Measurements from ENCODE around the gene GATA5. TPM values are rescaled to one million over a fixed set of nuclear protein-coding genes. Genes with fewer than 3 reads are reported as not detected.

Gene GATA5
- total RNA-seq, 1 experiment from 2014 or later = 1.6 TPM

GRCh38 chr20:62454904-62455636 lies 20.7 kb downstream of the GATA5 start:
- H3K9me3 ChIP-seq = no peaks in the 10 kb centered on the region
- no peak overlapping the region for H3K4me3 ChIP-seq
- no peaks in the 10 kb centered on the region for H3K27me3 ChIP-seq
- DNase-seq = no peak
- no peaks in the 10 kb centered on the region for H3K36me3 ChIP-seq

- no peaks in the 10 kb centered on the region for H3K36me3 ChIP-seq
- H3K27me3 ChIP-seq = no peaks in the 10 kb centered on the region
- no peak overlapping the region for H3K4me3 ChIP-seq
- no peak for DNase-seq
- H3K9me3 ChIP-seq = no peaks in the 10 kb centered on the region
These were observed 22.5 kb downstream of the GATA5 start for GRCh38 chr20:62453186-62453808.

- Histone ChIP-seq H3K4me3 (no peak overlapping the region), H3K9me3 (no peaks in the 10 kb centered on the region), H3K36me3 (no peaks in the 10 kb centered on the region), H3K27me3 (no peaks in the 10 kb centered on the region)
- DNase-seq = no peak
These were observed 23.2 kb downstream of the GATA5 start for GRCh38 chr20:62452475-62453095.

- Histone ChIP-seq H3K27me3 (no peaks in the 10 kb centered on the region), H3K4me3 (no peak overlapping the region), H3K36me3 (no peaks in the 10 kb centered on the region), H3K9me3 (no peaks in the 10 kb centered on the region)
- DNase-seq = no peak
These were observed 23.8 kb downstream of the GATA5 start for GRCh38 chr20:62451970-62452369.

GRCh38 chr20:62451156-62451767 lies 24.5 kb downstream of the GATA5 start:
- no peak overlapping the region for H3K4me3 ChIP-seq
- no peak for DNase-seq
- no peaks in the 10 kb centered on the region for H3K9me3 ChIP-seq
- no peaks in the 10 kb centered on the region for H3K36me3 ChIP-seq
- H3K27me3 ChIP-seq = no peaks in the 10 kb centered on the region

- H3K36me3 ChIP-seq = no peaks in the 10 kb centered on the region
- no peaks in the 10 kb centered on the region for H3K27me3 ChIP-seq
- H3K4me3 ChIP-seq = no peak overlapping the region
- no peak for DNase-seq
- no peaks in the 10 kb centered on the region for H3K9me3 ChIP-seq
These were observed 25.7 kb downstream of the GATA5 start for GRCh38 chr20:62449951-62450691.

- no peaks in the 10 kb centered on the region for H3K9me3 ChIP-seq
- DNase-seq = no peak
- H3K36me3 ChIP-seq = no peaks in the 10 kb centered on the region
- no peak overlapping the region for H3K4me3 ChIP-seq
- H3K27me3 ChIP-seq = no peaks in the 10 kb centered on the region
These were observed 27.0 kb downstream of the GATA5 start for GRCh38 chr20:62448788-62449187.

GRCh38 chr20:62448038-62448437 lies 27.8 kb downstream of the GATA5 start:
- H3K4me3 ChIP-seq = no peak overlapping the region
- DNase-seq = no peak
- no peaks in the 10 kb centered on the region for H3K36me3 ChIP-seq
- no peaks in the 10 kb centered on the region for H3K9me3 ChIP-seq
- H3K27me3 ChIP-seq = no peaks in the 10 kb centered on the region

- no peak for DNase-seq
- Histone ChIP-seq H3K36me3 (no peaks in the 10 kb centered on the region), H3K27me3 (no peaks in the 10 kb centered on the region), H3K4me3 (no peak overlapping the region), H3K9me3 (no peaks in the 10 kb centered on the region)
These were observed 28.6 kb downstream of the GATA5 start for GRCh38 chr20:62446888-62447869.

GRCh38 chr20:62446481-62446880 lies 29.3 kb downstream of the GATA5 start:
- DNase-seq = no peak
- Histone ChIP-seq H3K9me3 (no peaks in the 10 kb centered on the region), H3K27me3 (no peaks in the 10 kb centered on the region), H3K4me3 (no peak overlapping the region), H3K36me3 (no peaks in the 10 kb centered on the region)

- H3K9me3 ChIP-seq = no peaks in the 10 kb centered on the region
- no peak overlapping the region for H3K4me3 ChIP-seq
- no peak for DNase-seq
- no peaks in the 10 kb centered on the region for H3K27me3 ChIP-seq
- H3K36me3 ChIP-seq = no peaks in the 10 kb centered on the region
These were observed 30.0 kb downstream of the GATA5 start for GRCh38 chr20:62445553-62446340.

GRCh38 chr20:62444286-62444685 lies 31.5 kb downstream of the GATA5 start:
- Histone ChIP-seq H3K27me3 (no peaks in the 10 kb centered on the region), H3K9me3 (no peaks in the 10 kb centered on the region), H3K36me3 (no peaks in the 10 kb centered on the region), H3K4me3 (no peak overlapping the region)
- DNase-seq = no peak

- H3K36me3 ChIP-seq = no peaks in the 10 kb centered on the region
- no peaks in the 10 kb centered on the region for H3K9me3 ChIP-seq
- H3K27me3 ChIP-seq = no peaks in the 10 kb centered on the region
- no peak overlapping the region for H3K4me3 ChIP-seq
- DNase-seq = peak; percentile 32
These were observed 33.7 kb downstream of the GATA5 start for GRCh38 chr20:62441987-62442539.

GRCh38 chr20:62439218-62439617 lies 36.6 kb downstream of the GATA5 start:
- H3K4me3 ChIP-seq = no peak overlapping the region
- H3K27me3 ChIP-seq = no peaks in the 10 kb centered on the region
- H3K36me3 ChIP-seq = no peaks in the 10 kb centered on the region
- no peak for DNase-seq
- H3K9me3 ChIP-seq = no peaks in the 10 kb centered on the region

GRCh38 chr20:62437927-62438326 lies 37.9 kb downstream of the GATA5 start:
- Histone ChIP-seq H3K27me3 (no peaks in the 10 kb centered on the region), H3K4me3 (no peak overlapping the region)

More at GRCh38 chr20:62437927-62438326, 37.9 kb downstream of the GATA5 start:
- no peaks in the 10 kb centered on the region for H3K9me3 ChIP-seq
- H3K36me3 ChIP-seq = no peaks in the 10 kb centered on the region
- DNase-seq = peak; percentile 27
